Measurements from ENCODE around the gene TMEM131. TPM values are rescaled to one million over a fixed set of nuclear protein-coding genes. Genes with fewer than 3 reads are reported as not detected.

The TMEM131 gene
- total and polyA plus RNA-seq, 10 of the 15 experiments (the other 5 are each of a cell fraction or from before 2014, with no cell fraction given), result 6.0 to 48.2 (median 23.2) TPM

GRCh38 chr2:98012561-98012991, 16.8 kb upstream of the TMEM131 start (continued):
- no peak for TF ChIP-seq E2F8 (IDR thresholded peaks at IDR 0.05; ENCODE audit: low read depth, partially characterized antibody)

- intact Hi-C loops (cut with micrococcal nuclease; ENCODE audit: unreplicated experiment), result loop anchor here (5.0 to 10.0 kb wide), 2 partner anchors 77 to 455 kb away; partner anchors contain the start of gene VWA3B
- ChIA-PET POLR2A (interaction anchor here (0.7 kb wide), 1 partner anchor 15 kb away, joined by 3 read pairs; no protein-coding TSS in a partner anchor), CTCF (interaction anchor here (1.1 to 1.6 kb wide), 4 partner anchors 9 to 203 kb away, joined by 3 to 5 read pairs (median 4); no protein-coding TSS in a partner anchor), SMC1A (ENCODE audit: uncharacterized antibody, unreplicated experiment) (interaction anchor here (0.5 to 2.7 kb wide), 10 partner anchors 9 to 204 kb away, joined by 3 to 23 read pairs (median 4); no protein-coding TSS in a partner anchor), RAD21 (ENCODE audit: unreplicated experiment) (interaction anchor here (0.6 to 1.9 kb wide), 9 partner anchors 9 to 1699 kb away, joined by 3 to 5 read pairs (median 3); no protein-coding TSS in a partner anchor)
- 35% methylated on average over 10 of the region's 10 CpGs for WGBS (ENCODE audit: insufficient coverage, insufficient replicate concordance, low lambda C conversion rate, missing lambda C conversion rate)
- ATAC-seq (no peak), DNase-seq (ENCODE audit: low read depth, low spot score) (no peak), FAIRE-seq (no peak)
- Histone ChIP-seq H3K27ac (ENCODE audit: control insufficient read depth, insufficient read depth) (peak overlapping the region; percentile 45), H3K9ac (ENCODE audit: control insufficient read depth, insufficient read depth, low read length) (no peak overlapping the region), H4K20me1 (ENCODE audit: control insufficient read depth, insufficient read depth) (no peaks in the 10 kb centered on the region), H3K4me1 (ENCODE audit: control insufficient read depth, insufficient read depth, low read length) (peaks cover 49% of the 10 kb centered on the region), H2AFZ (ENCODE audit: control insufficient read depth, low read depth, low read length) (peak overlapping the region; percentile 77), H3K27me3 (replicated peaks in 1 of 2; ENCODE audit: control insufficient read depth in 2 of 2, insufficient read depth in 2 of 2, low read length in 1 of 2) (no peaks in the 10 kb centered on the region), H3K9me3 (replicated peaks; ENCODE audit: control insufficient read depth, insufficient read depth, low read length) (no peaks in the 10 kb centered on the region), H3K4me3 (no peak overlapping the region), H3K36me3 (ENCODE audit: control insufficient read depth in 2 of 2, insufficient read depth in 2 of 2, low read length in 1 of 2) (no peaks in the 10 kb centered on the region), H3K79me2 (ENCODE audit: control insufficient read depth, insufficient read depth, low read length) (no peaks in the 10 kb centered on the region), H3K4me2 (ENCODE audit: control insufficient read depth, insufficient read depth) (peak overlapping the region; percentile 45)
- TF ChIP-seq NBN (IDR thresholded peaks at IDR 0.05) (no peak), NR2C2 (IDR thresholded peaks at IDR 0.05; ENCODE audit: borderline replicate concordance, control insufficient read depth, insufficient read length, low read depth) (no peak), RUNX3 (IDR thresholded peaks at IDR 0.05; ENCODE audit: low read length) (0 out of 2 replicates have a peak, but pooled peaks have one; percentile 9), IKZF2 (IDR thresholded peaks at IDR 0.05) (peak in 1 of 2 experiments; percentile 35; a peak in 1 of 4 replicates), BACH1 (IDR thresholded peaks at IDR 0.05; ENCODE audit: borderline replicate concordance) (no peak), PML (IDR thresholded peaks at IDR 0.05; ENCODE audit: low read length) (no peak), MEF2B (IDR thresholded peaks at IDR 0.05; ENCODE audit: partially characterized antibody, poor library complexity, severe bottlenecking) (peak; percentile 13), EED (IDR thresholded peaks at IDR 0.05; ENCODE audit: low read depth) (peak; percentile 44; the same call in 1 of the 2 replicates), PRDM15 (CRISPR knock-in tag; IDR thresholded peaks at IDR 0.05) (no peak), MTA3 (IDR thresholded peaks at IDR 0.05; ENCODE audit: borderline replicate concordance, low read length) (no peak)
- BruUV-seq (replicated peaks), result no TSS peak
- in situ Hi-C loops (cut with MboI), result loop anchor here (25.0 kb wide), 1 partner anchor 1948 kb away; no protein-coding TSS in a partner anchor
Measured at GRCh38 chr2:98009887-98010760, 14.4 kb upstream of the TMEM131 start.

All from GM12878 (cell line).